Neural progenitor cell (in vitro differentiated cells): ENCODE data around the gene AFG1L. TPM values are rescaled to one million over a fixed set of nuclear protein-coding genes. Genes with fewer than 3 reads are reported as not detected.

Source experiments
- DNase-seq: peaks from one replicate; pipeline ENCODE4 v3.0.0-alpha.2; 2016; ENCODE audit warnings: low spot score
- H2AFZ ChIP-seq: fragments of 200-600 bp; sonication (generic); replicated peaks from 2 replicates; pipeline ENCODE4 v1.6.1; 2016; ENCODE audit warnings: antibody characterized with exemption
- H3F3A ChIP-seq: fragments of 200-600 bp; sonication (generic); 2 replicates; pipeline ENCODE4 v1.6.1; 2016; ENCODE audit warnings: antibody characterized with exemption, low read depth
- H3K27ac ChIP-seq: fragments of 200-600 bp; sonication (generic); 2 replicates; pipeline ENCODE4 v1.5.1; 2016; ENCODE audit warnings: mild to moderate bottlenecking
- H3K27me3 ChIP-seq: fragments of 200-600 bp; sonication (generic); 2 replicates; pipeline ENCODE4 v1.6.1; 2016; ENCODE audit warnings: mild to moderate bottlenecking, moderate library complexity
- H3K36me3 ChIP-seq: fragments of 200-600 bp; sonication (generic); 2 replicates; pipeline ENCODE4 v1.5.1; 2016
- H3K4me1 ChIP-seq: fragments of 200-600 bp; sonication (generic); 2 replicates; pipeline ENCODE4 v1.6.1; 2016; ENCODE audit warnings: mixed run types
- H3K4me2 ChIP-seq: fragments of 200-600 bp; sonication (generic); 2 replicates; pipeline ENCODE4 v1.6.1; 2016
- H3K4me3 ChIP-seq: fragments of 200-600 bp; sonication (generic); 2 replicates; pipeline ENCODE4 v1.5.1; 2016
- H3K79me2 ChIP-seq: fragments of 200-600 bp; sonication (generic); 2 replicates; pipeline ENCODE4 v1.6.1; 2016; ENCODE audit warnings: low read depth
- H3K9ac ChIP-seq: fragments of 200-600 bp; sonication (generic); 2 replicates; pipeline ENCODE4 v1.6.1; 2016
- H3K9me3 ChIP-seq: fragments of 200-600 bp; sonication (generic); 2 replicates; pipeline ENCODE4 v1.5.1; 2016; ENCODE audit warnings: low read depth
- H4K20me1 ChIP-seq: fragments of 200-600 bp; sonication (generic); 2 replicates; pipeline ENCODE4 v1.6.1; 2016; ENCODE audit warnings: low read depth
- H3K27ac Mint-ChIP-seq: 3 replicates; pipeline ENCODE4 v1.8.0; 2021; ENCODE audit warnings: mixed read lengths
- H3K27me3 Mint-ChIP-seq: 2 replicates; pipeline ENCODE4 v1.8.0; 2022; ENCODE audit warnings: low read depth, mild to moderate bottlenecking, inconsistent platforms, moderate library complexity, mixed read lengths; ENCODE audit not compliant: insufficient read depth
- H3K36me3 Mint-ChIP-seq: 3 replicates; pipeline ENCODE4 v1.8.0; 2021; ENCODE audit warnings: mixed read lengths
- H3K4me1 Mint-ChIP-seq: 3 replicates; pipeline ENCODE4 v1.8.0; 2021; ENCODE audit warnings: mixed read lengths
- H3K4me3 Mint-ChIP-seq: 3 replicates; pipeline ENCODE4 v1.8.0; 2021; ENCODE audit warnings: mild to moderate bottlenecking, moderate library complexity, mixed read lengths
- H3K9me3 Mint-ChIP-seq: 3 replicates; pipeline ENCODE4 v1.8.0; 2020; ENCODE audit warnings: mixed read lengths
- EZH2 ChIP-seq: fragments of 200-600 bp; sonication (generic); IDR thresholded peaks from 2 replicates; pipeline ENCODE4 v1.6.1; 2017; ENCODE audit warnings: antibody characterized with exemption, mild to moderate bottlenecking, moderate library complexity
- EZH2phosphoT487 ChIP-seq: fragments of 200-600 bp; sonication (generic); IDR thresholded peaks from 2 replicates; pipeline ENCODE4 v1.6.1; 2017; ENCODE audit warnings: antibody characterized with exemption
- total RNA-seq: library from RNA; depleted of rRNA; stranded (reverse); fragments of >200 nt; gene quantifications from 2 replicates; pipeline ENCODE4 v1.2.3, GENCODE V29; 2015; ENCODE audit warnings: low replicate concordance
- TF ChIP-seq, protein P1 (sequence below): fragments of 200-600 bp; sonication (generic); IDR thresholded peaks from 2 replicates; pipeline ENCODE4 v1.5.1; 2017; ENCODE audit warnings: antibody characterized with exemption, mild to moderate bottlenecking

AFG1L gene
- total RNA-seq, 1 donor from 2014 or later, result 8.3 TPM

DNA sequence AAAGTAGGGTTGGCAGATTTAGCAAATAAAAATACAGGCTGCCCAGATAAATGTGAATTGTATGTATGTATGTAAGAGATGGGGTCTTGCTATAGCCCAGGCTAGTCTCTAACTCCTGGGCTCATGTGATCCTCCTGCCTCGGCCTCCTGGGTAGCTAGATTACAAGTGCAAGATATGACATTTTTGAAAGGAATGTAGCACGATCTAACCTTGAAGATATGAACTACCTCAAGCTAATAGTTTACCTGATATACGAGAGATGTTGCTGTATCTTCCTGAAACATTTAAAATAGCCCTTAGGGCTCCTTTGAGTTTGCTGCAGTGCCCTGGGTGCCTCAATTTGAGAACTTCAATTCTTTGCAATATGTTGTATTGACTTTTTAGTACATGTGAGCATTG lies 42.1 kb downstream of the AFG1L start:
- DNase-seq, result no peak
- Histone ChIP-seq H3K27me3 (no peaks in the 10 kb centered on the region), H3K79me2 (no peaks in the 10 kb centered on the region), H3K9ac (no peak overlapping the region), H3K9me3 (no peaks in the 10 kb centered on the region), H2AFZ (no peak overlapping the region), H3F3A (no peaks in the 10 kb centered on the region), H3K36me3 (no peaks in the 10 kb centered on the region), H3K4me2 (no peak overlapping the region), H3K4me1 (no peaks in the 10 kb centered on the region), H3K27ac (no peak overlapping the region), H4K20me1 (no peaks in the 10 kb centered on the region), H3K4me3 (no peak overlapping the region)
- H3K36me3 Mint-ChIP-seq, result no peaks in the 10 kb centered on the region
- H3K9me3 Mint-ChIP-seq, result no peaks in the 10 kb centered on the region
- no peak overlapping the region for H3K27ac Mint-ChIP-seq
- TF ChIP-seq EZH2phosphoT487 (no peak), EZH2 (no peak)
- TF ChIP-seq, protein P1, sequence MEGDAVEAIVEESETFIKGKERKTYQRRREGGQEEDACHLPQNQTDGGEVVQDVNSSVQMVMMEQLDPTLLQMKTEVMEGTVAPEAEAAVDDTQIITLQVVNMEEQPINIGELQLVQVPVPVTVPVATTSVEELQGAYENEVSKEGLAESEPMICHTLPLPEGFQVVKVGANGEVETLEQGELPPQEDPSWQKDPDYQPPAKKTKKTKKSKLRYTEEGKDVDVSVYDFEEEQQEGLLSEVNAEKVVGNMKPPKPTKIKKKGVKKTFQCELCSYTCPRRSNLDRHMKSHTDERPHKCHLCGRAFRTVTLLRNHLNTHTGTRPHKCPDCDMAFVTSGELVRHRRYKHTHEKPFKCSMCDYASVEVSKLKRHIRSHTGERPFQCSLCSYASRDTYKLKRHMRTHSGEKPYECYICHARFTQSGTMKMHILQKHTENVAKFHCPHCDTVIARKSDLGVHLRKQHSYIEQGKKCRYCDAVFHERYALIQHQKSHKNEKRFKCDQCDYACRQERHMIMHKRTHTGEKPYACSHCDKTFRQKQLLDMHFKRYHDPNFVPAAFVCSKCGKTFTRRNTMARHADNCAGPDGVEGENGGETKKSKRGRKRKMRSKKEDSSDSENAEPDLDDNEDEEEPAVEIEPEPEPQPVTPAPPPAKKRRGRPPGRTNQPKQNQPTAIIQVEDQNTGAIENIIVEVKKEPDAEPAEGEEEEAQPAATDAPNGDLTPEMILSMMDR, result no peak
- H3K4me1 Mint-ChIP-seq, result no peaks in the 10 kb centered on the region
- peaks cover 2% of the 10 kb centered on the region for H3K27me3 Mint-ChIP-seq
- H3K4me3 Mint-ChIP-seq, result no peak overlapping the region

DNA sequence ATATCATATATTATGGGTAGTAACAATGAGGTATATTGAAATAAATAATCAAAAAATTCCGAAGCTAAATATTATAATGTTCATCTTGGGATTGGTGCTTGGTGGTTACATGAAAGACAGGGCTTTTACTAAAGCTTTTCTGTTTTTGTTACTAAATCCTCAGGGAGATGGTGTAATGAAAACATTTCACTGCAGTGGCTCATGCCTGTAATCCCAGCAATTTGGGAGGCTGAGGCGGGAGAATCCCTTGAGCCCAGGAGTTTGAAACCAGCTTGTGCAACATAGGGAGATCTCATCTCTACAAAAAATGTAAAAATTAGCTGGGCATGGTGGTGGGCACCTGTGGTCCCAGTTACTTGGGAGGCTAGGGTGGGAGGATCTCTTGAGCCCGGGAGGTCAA lies 42.9 kb downstream of the AFG1L start:
- no peaks in the 10 kb centered on the region for H3K4me1 ChIP-seq
- H3K9ac ChIP-seq, result no peak overlapping the region

DNA sequence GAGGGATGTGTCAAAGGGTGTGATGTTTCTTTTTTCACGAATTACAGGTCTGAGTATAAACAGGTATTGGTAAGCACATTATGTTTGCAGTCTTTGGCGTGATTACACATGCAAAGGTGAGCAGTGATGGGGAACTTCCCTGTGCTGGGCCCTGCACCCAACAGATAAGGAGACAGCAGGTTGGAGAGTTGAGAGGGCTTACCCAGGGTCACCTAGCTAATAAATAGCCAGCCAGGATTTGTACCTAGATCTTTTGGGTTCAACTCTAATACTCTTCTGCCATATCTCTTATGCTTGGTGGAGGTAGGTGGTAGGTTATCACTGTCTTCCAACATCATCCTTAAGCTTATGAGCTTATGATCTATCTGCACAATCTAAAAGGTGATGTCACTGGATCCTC lies 46.5 kb downstream of the AFG1L start:
- DNase-seq, result no peak
- H3K79me2 ChIP-seq, result no peaks in the 10 kb centered on the region
- no peak overlapping the region for H3K27ac Mint-ChIP-seq
- peaks cover 2% of the 10 kb centered on the region for H3K27me3 Mint-ChIP-seq
- no peaks in the 10 kb centered on the region for H3K4me1 ChIP-seq
- TF ChIP-seq, protein P1, result no peak
- TF ChIP-seq EZH2 (no peak), EZH2phosphoT487 (no peak)
- no peaks in the 10 kb centered on the region for H3K27me3 ChIP-seq
- no peak overlapping the region for H3K9ac ChIP-seq
- H3K36me3 Mint-ChIP-seq, result no peaks in the 10 kb centered on the region
- no peaks in the 10 kb centered on the region for H3K4me1 Mint-ChIP-seq
- no peaks in the 10 kb centered on the region for H3K36me3 ChIP-seq
- H3K4me3 ChIP-seq, result no peak overlapping the region
- no peaks in the 10 kb centered on the region for H3F3A ChIP-seq
- H3K4me3 Mint-ChIP-seq, result no peak overlapping the region
- H3K4me2 ChIP-seq, result no peak overlapping the region
- H3K27ac ChIP-seq, result no peak overlapping the region
- H3K9me3 ChIP-seq, result no peaks in the 10 kb centered on the region
- H4K20me1 ChIP-seq, result no peaks in the 10 kb centered on the region
- no peaks in the 10 kb centered on the region for H3K9me3 Mint-ChIP-seq
- H2AFZ ChIP-seq, result no peak overlapping the region

More for the DNA sequence above, 42.9 kb downstream of the AFG1L start:
- no peak overlapping the region for H3K4me2 ChIP-seq
- no peaks in the 10 kb centered on the region for H3K4me1 Mint-ChIP-seq
- no peaks in the 10 kb centered on the region for H3K79me2 ChIP-seq
- no peaks in the 10 kb centered on the region for H3K36me3 Mint-ChIP-seq
- DNase-seq, result no peak
- TF ChIP-seq, protein P1, result no peak
- no peaks in the 10 kb centered on the region for H3F3A ChIP-seq
- no peaks in the 10 kb centered on the region for H3K27me3 ChIP-seq
- no peak overlapping the region for H3K4me3 ChIP-seq
- H4K20me1 ChIP-seq, result no peaks in the 10 kb centered on the region
- H3K27ac Mint-ChIP-seq, result no peak overlapping the region
- no peak overlapping the region for H3K4me3 Mint-ChIP-seq
- no peak overlapping the region for H3K27ac ChIP-seq
- H3K27me3 Mint-ChIP-seq, result peaks cover 2% of the 10 kb centered on the region
- H2AFZ ChIP-seq, result no peak overlapping the region
- H3K36me3 ChIP-seq, result no peaks in the 10 kb centered on the region
- H3K9me3 Mint-ChIP-seq, result no peaks in the 10 kb centered on the region
- H3K9me3 ChIP-seq, result no peaks in the 10 kb centered on the region

DNA sequence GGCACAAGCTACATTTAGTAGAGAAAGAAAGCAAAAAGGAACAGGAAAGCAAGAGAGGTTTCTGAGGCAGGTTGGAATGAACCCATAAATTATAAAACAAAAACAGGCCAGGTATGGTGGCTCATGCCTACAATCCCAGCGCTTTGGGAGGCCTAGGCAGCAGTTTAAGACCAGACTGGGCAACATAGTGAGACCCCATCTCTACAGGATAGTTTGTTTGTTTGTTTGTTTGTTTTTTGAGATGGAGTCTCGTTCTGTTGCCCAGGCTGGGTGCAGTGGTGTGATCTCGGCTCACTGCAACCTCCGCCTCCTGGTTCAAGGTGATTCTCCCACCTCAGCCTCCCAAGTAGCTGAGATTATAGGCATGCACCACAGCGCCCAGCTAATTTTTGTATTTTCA lies 49.0 kb downstream of the AFG1L start:
- no peak overlapping the region for H3K4me2 ChIP-seq
- Mint-ChIP-seq H3K27ac (no peak overlapping the region), H3K9me3 (no peaks in the 10 kb centered on the region)

More for the DNA sequence above, 49.0 kb downstream of the AFG1L start:
- Histone ChIP-seq H3K9ac (no peak overlapping the region), H3K36me3 (no peaks in the 10 kb centered on the region), H3K27me3 (no peaks in the 10 kb centered on the region), H2AFZ (no peak overlapping the region), H4K20me1 (no peaks in the 10 kb centered on the region), H3K4me3 (no peak overlapping the region), H3K27ac (no peak overlapping the region), H3K4me1 (no peaks in the 10 kb centered on the region), H3K9me3 (no peaks in the 10 kb centered on the region), H3K79me2 (no peaks in the 10 kb centered on the region), H3F3A (no peaks in the 10 kb centered on the region)
- Mint-ChIP-seq H3K4me1 (no peaks in the 10 kb centered on the region), H3K36me3 (no peaks in the 10 kb centered on the region), H3K27me3 (no peaks in the 10 kb centered on the region), H3K4me3 (no peak overlapping the region)
- no peak for DNase-seq
- TF ChIP-seq, protein P1, result no peak
- TF ChIP-seq EZH2 (no peak), EZH2phosphoT487 (no peak)
